Liver (tissue), 9 donors: ENCODE results near the gene ZBTB6. TPM values are rescaled to one million over a fixed set of nuclear protein-coding genes. Genes with fewer than 3 reads are reported as not detected.

Experiments used
- DNase-seq: peaks from one replicate; pipeline ENCODE4 v3.0.0-alpha.2; 2017; ENCODE audit warnings: low spot score
- H3K27ac ChIP-seq, 2 donors: one replicate each; pipeline ENCODE4 v1.7.0; 2013; ENCODE audit warnings: inconsistent platforms in 2 of 2, low read length in 2 of 2, control low read depth in 1 of 2, low read depth in 1 of 2, mild to moderate bottlenecking in 1 of 2
- H3K27me3 ChIP-seq, 4 donors: one replicate each; pipeline versions ENCODE4 v1.6.1 to v1.7.0; 2013; ENCODE audit warnings: low read length in 3 of 4, inconsistent platforms in 1 of 4, mild to moderate bottlenecking in 1 of 4, moderate library complexity in 1 of 4; ENCODE audit not compliant: control insufficient read depth in 4 of 4, insufficient read depth in 4 of 4
- H3K36me3 ChIP-seq, 4 donors: one replicate each; pipeline versions ENCODE4 v1.6.1 to v1.7.0; 2013; ENCODE audit warnings: low read length in 3 of 4, mild to moderate bottlenecking in 3 of 4, low read depth in 1 of 4, moderate library complexity in 1 of 4; ENCODE audit not compliant: control insufficient read depth in 4 of 4, insufficient read depth in 3 of 4
- H3K4me1 ChIP-seq, 4 donors: one replicate each; pipeline versions ENCODE4 v1.6.1 to v1.7.0; 2013; ENCODE audit warnings: low read length in 3 of 4, mild to moderate bottlenecking in 3 of 4, moderate library complexity in 1 of 4; ENCODE audit not compliant: control insufficient read depth in 4 of 4, insufficient read depth in 4 of 4
- H3K4me3 ChIP-seq, 3 donors: one replicate each; pipeline versions ENCODE4 v1.6.1 to v1.7.0; 2013; ENCODE audit warnings: low read length in 3 of 3, control low read depth in 1 of 3, low read depth in 1 of 3, mild to moderate bottlenecking in 1 of 3
- H3K9ac ChIP-seq, 2 donors: one replicate each; pipeline ENCODE4 v1.7.0; 2013; ENCODE audit warnings: low read length in 2 of 2, mild to moderate bottlenecking in 2 of 2, moderate library complexity in 2 of 2, control low read depth in 1 of 2, low read depth in 1 of 2
- H3K9me3 ChIP-seq, 4 donors: one replicate each; pipeline versions ENCODE4 v1.6.1 to v1.7.0; 2013; ENCODE audit warnings: low read length in 3 of 4; ENCODE audit not compliant: control insufficient read depth in 4 of 4
- ATF3 ChIP-seq: IDR thresholded peaks from 2 replicates; pipeline ENCODE4 v1.6.1; 2016; ENCODE audit warnings: antibody characterized with exemption
- EGR1 ChIP-seq, 2 donors: IDR thresholded peaks; 2 replicates each; pipeline ENCODE4 v1.6.1; 2016 to 2018; ENCODE audit warnings: antibody characterized with exemption in 2 of 2, low read depth in 2 of 2
- FOXA1 ChIP-seq: IDR thresholded peaks from 2 replicates; pipeline ENCODE4 v1.6.1; 2016; ENCODE audit warnings: antibody characterized with exemption
- FOXA2 ChIP-seq: IDR thresholded peaks from 2 replicates; pipeline ENCODE4 v1.6.1; 2016; ENCODE audit warnings: antibody characterized with exemption
- HNF4A ChIP-seq, 2 donors: conservative IDR thresholded peaks; 2 replicates each; pipeline ENCODE4 v1.6.1; 2016; ENCODE audit warnings: antibody characterized with exemption in 2 of 2, mild to moderate bottlenecking in 2 of 2
- HNF4G ChIP-seq: IDR thresholded peaks from 2 replicates; pipeline ENCODE4 v1.6.1; 2016; ENCODE audit warnings: antibody characterized with exemption
- JUND ChIP-seq, 2 donors: IDR thresholded peaks; 2 replicates each; pipeline ENCODE4 v1.6.1; 2016; ENCODE audit warnings: antibody characterized with exemption in 2 of 2
- NR2F2 ChIP-seq: IDR thresholded peaks from 2 replicates; pipeline ENCODE4 v1.6.1; 2016; ENCODE audit warnings: antibody characterized with exemption
- RXRA ChIP-seq, 2 donors: IDR thresholded peaks; 2 replicates each; pipeline ENCODE4 v1.6.1; 2017 to 2018; ENCODE audit warnings: antibody characterized with exemption in 2 of 2, mild to moderate bottlenecking in 1 of 2
- TAF1 ChIP-seq: conservative IDR thresholded peaks from 2 replicates; pipeline ENCODE4 v1.6.1; 2016; ENCODE audit warnings: antibody characterized with exemption, mild to moderate bottlenecking
- YY1 ChIP-seq: IDR thresholded peaks from 2 replicates; pipeline ENCODE4 v1.6.1; 2016; ENCODE audit warnings: antibody characterized with exemption, mild to moderate bottlenecking
- ZBTB33 ChIP-seq: IDR thresholded peaks from 2 replicates; pipeline ENCODE4 v1.6.1; 2016; ENCODE audit warnings: antibody characterized with exemption
- WGBS: extraction: QIAGEN DNeasy Blood & Tissue Kit; methylation state at CpG from one replicate; pipeline ENCODE4 v1.1.7; 2013; 5-methylcytosine and 5-hydroxymethylcytosine counted together
- polyA plus RNA-seq, 2 donors: library from polyadenylated mRNA; stranded (reverse) in 1 of 2; unstranded in 1 of 2; fragments of 200-250 nt in 1 of 2; fragments of >200 nt in 1 of 2; fragmentation: Nextera tagmentation in 1 of 2; extraction: Ambion mirVana in 1 of 2; gene quantifications; one replicate each; pipeline versions ENCODE4 v1.2.1 to v1.2.3, GENCODE V29; 2013 to 2015
- total RNA-seq, 2 donors: library from RNA; depleted of rRNA; stranded (reverse); fragments of >200 nt; gene quantifications; one replicate each; pipeline ENCODE4 v1.2.3, GENCODE V29; 2014
- TF ChIP-seq, protein P1 (sequence below): IDR thresholded peaks from 2 replicates; pipeline ENCODE4 v1.6.1; 2016; ENCODE audit warnings: antibody characterized with exemption
- TF ChIP-seq, protein P2 (sequence below): fragments of 150-350 bp; IDR thresholded peaks from 2 replicates; pipeline ENCODE4 v1.5.1; 2017; ENCODE audit warnings: improper control_type of control experiment, low read depth, low read length; ENCODE audit not compliant: missing input control
- TF ChIP-seq, protein P3 (sequence below): IDR thresholded peaks from 2 replicates; pipeline ENCODE4 v1.6.1; 2016; ENCODE audit warnings: antibody characterized with exemption, mild to moderate bottlenecking
- donor health status: healthy.
- donor health status: healthy.
- donor health status: healthy.
- donor health status: healthy.
- donor health status: healthy.

ZBTB6 gene
- total and polyA plus RNA-seq, 4 donors = 0.92 to 7.1 (median 3.3) TPM

DNA sequence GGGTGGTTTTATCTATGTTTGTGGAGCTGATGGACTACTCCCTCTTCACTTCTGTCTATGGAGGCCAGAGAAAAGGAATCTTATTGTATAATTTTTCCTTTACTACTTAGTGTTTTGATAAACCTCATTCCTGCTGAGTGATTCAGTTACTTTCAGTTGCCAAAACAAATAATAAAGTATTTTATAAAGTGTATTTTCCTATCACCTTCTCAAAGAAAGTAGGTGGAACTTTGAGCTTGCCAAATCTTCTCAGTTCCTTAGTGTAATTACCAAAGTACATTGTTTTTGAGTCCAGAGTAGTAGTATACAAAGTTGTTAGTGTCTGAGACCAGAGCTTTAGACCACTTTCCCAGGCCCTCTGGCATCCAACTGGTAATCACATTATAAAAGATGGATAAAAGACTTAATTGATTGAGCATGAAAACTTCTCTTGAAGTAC is 41.1 kb upstream of the ZBTB6 start:
- Histone ChIP-seq H3K27me3 (no peaks in the 10 kb centered on the region), H3K9me3 (no peaks in the 10 kb centered on the region), H3K4me3 (no peak overlapping the region), H3K27ac (no peak overlapping the region), H3K9ac (no peak overlapping the region), H3K36me3 (peaks cover 0 to 3% (median 0%) of the 10 kb centered on the region in 4 donors), H3K4me1 (peaks cover 0 to 2% (median 0%) of the 10 kb centered on the region in 4 donors)
- DNase-seq = no peak
- TF ChIP-seq, protein P1, sequence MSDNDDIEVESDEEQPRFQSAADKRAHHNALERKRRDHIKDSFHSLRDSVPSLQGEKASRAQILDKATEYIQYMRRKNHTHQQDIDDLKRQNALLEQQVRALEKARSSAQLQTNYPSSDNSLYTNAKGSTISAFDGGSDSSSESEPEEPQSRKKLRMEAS = no peak
- TF ChIP-seq NR2F2 = no peak

GRCh38 chr9:122951056-122951455 is 37.9 kb upstream of the ZBTB6 start:
- DNase-seq = no peak
- Histone ChIP-seq H3K9ac (no peak overlapping the region), H3K27me3 (no peaks in the 10 kb centered on the region), H3K4me3 (no peak overlapping the region), H3K27ac (no peak overlapping the region), H3K4me1 (peaks cover 0 to 11% (median 2%) of the 10 kb centered on the region in 4 donors), H3K9me3 (no peaks in the 10 kb centered on the region), H3K36me3 (peaks cover 0 to 5% (median 0%) of the 10 kb centered on the region in 4 donors)
- TF ChIP-seq HNF4A (conservative IDR thresholded peaks at IDR 0.05) (no peak), ATF3 (no peak), RXRA (IDR thresholded peaks at IDR 0.05) (no peak), NR2F2 (no peak), JUND (IDR thresholded peaks at IDR 0.05) (no peak), TAF1 (no peak), HNF4G (no peak), EGR1 (IDR thresholded peaks at IDR 0.05; ENCODE audit: low read depth in 2 of 2) (no peak), FOXA2 (no peak), ZBTB33 (no peak), YY1 (no peak), FOXA1 (no peak)
- TF ChIP-seq, protein P1 = no peak
- TF ChIP-seq, protein P2, sequence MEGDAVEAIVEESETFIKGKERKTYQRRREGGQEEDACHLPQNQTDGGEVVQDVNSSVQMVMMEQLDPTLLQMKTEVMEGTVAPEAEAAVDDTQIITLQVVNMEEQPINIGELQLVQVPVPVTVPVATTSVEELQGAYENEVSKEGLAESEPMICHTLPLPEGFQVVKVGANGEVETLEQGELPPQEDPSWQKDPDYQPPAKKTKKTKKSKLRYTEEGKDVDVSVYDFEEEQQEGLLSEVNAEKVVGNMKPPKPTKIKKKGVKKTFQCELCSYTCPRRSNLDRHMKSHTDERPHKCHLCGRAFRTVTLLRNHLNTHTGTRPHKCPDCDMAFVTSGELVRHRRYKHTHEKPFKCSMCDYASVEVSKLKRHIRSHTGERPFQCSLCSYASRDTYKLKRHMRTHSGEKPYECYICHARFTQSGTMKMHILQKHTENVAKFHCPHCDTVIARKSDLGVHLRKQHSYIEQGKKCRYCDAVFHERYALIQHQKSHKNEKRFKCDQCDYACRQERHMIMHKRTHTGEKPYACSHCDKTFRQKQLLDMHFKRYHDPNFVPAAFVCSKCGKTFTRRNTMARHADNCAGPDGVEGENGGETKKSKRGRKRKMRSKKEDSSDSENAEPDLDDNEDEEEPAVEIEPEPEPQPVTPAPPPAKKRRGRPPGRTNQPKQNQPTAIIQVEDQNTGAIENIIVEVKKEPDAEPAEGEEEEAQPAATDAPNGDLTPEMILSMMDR = no peak
- TF ChIP-seq, protein P3, sequence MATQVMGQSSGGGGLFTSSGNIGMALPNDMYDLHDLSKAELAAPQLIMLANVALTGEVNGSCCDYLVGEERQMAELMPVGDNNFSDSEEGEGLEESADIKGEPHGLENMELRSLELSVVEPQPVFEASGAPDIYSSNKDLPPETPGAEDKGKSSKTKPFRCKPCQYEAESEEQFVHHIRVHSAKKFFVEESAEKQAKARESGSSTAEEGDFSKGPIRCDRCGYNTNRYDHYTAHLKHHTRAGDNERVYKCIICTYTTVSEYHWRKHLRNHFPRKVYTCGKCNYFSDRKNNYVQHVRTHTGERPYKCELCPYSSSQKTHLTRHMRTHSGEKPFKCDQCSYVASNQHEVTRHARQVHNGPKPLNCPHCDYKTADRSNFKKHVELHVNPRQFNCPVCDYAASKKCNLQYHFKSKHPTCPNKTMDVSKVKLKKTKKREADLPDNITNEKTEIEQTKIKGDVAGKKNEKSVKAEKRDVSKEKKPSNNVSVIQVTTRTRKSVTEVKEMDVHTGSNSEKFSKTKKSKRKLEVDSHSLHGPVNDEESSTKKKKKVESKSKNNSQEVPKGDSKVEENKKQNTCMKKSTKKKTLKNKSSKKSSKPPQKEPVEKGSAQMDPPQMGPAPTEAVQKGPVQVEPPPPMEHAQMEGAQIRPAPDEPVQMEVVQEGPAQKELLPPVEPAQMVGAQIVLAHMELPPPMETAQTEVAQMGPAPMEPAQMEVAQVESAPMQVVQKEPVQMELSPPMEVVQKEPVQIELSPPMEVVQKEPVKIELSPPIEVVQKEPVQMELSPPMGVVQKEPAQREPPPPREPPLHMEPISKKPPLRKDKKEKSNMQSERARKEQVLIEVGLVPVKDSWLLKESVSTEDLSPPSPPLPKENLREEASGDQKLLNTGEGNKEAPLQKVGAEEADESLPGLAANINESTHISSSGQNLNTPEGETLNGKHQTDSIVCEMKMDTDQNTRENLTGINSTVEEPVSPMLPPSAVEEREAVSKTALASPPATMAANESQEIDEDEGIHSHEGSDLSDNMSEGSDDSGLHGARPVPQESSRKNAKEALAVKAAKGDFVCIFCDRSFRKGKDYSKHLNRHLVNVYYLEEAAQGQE = no peak
- WGBS = 97% methylated on average over 1 of the region's 1 CpG
